IgD-negative memory B cell (primary cell): ENCODE data around the gene ZNF182. TPM values are rescaled to one million over a fixed set of nuclear protein-coding genes. Genes with fewer than 3 reads are reported as not detected.
"Not testable (repeated sequence)": the region's sequence is repeated elsewhere in the genome, so short reads cannot be mapped to it uniquely, and the experiment has no call there.

ENCODE experiments used
- H3K27ac Mint-ChIP-seq, 3 donors: one replicate each; pipeline ENCODE4 v1.8.0; 2020 to 2022; ENCODE audit warnings: mild to moderate bottlenecking in 3 of 3, mixed read lengths in 3 of 3, moderate library complexity in 1 of 3
- H3K27me3 Mint-ChIP-seq: one replicate; pipeline ENCODE4 v1.8.0; 2021; ENCODE audit warnings: mixed read lengths
- H3K36me3 Mint-ChIP-seq: one replicate; pipeline ENCODE4 v1.8.0; 2020; ENCODE audit warnings: mild to moderate bottlenecking, mixed read lengths
- H3K4me1 Mint-ChIP-seq, 3 donors: one replicate each; pipeline ENCODE4 v1.8.0; 2020 to 2022; ENCODE audit warnings: mixed read lengths in 3 of 3, mild to moderate bottlenecking in 1 of 3
- H3K4me3 Mint-ChIP-seq, 4 donors: one replicate each; pipeline ENCODE4 v1.8.0; 2020 to 2022; ENCODE audit warnings: mild to moderate bottlenecking in 4 of 4, mixed read lengths in 4 of 4, moderate library complexity in 3 of 4
- H3K9me3 Mint-ChIP-seq, 3 donors: one replicate each; pipeline ENCODE4 v1.8.0; 2020 to 2021; ENCODE audit warnings: mixed read lengths in 3 of 3, mild to moderate bottlenecking in 1 of 3
- polyA plus RNA-seq: library from polyadenylated mRNA; unstranded; fragments of 300-500 nt; fragmentation: Illumina TruSeq; gene quantifications from one replicate; pipeline ENCODE4 v1.2.3, GENCODE V29; 2021

The ZNF182 gene
- polyA plus RNA-seq, result 6.2 TPM

DNA sequence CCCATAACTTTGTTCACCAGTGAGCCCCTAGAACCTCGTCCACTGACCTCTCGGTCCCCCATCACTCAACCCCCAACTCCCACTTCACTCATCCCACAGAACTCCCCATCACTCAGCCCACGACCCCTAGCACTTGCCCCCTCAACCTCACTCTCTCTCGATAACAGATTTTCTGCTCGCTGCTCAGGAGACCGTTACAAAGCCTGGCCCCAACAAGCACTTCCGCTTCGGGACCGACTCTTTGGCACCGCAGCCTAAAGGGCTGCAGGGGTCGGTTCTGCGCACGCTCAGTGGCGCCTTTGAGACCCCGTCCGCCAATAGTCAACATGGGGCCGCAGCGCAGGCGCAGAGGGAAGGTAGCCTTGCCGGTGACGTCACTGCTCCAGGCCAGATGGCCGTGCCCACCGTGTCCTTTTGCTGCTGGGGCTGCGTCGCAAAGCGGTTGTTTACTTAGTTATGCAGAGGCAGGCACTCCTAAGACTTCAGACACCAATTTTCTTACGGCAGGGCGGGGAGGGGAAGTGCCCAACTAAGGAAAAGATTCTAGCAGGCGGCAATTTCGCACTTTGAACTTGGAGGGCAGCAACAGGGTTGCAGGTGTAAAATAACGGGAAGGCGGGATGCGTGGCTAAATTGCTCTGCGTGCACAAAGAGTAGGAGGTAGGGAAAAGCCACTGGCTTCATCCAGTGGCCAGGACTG lies at the start of gene ZNF182:
Gene ZNF182, minus strand, starts transcription at position 232 of the 700 bp plus-strand sequence. CDS start 1,380 bp downstream, outside the sequence.
- Mint-ChIP-seq H3K27me3 (no peaks in the 10 kb centered on the region), H3K36me3 (peaks cover 4% of the 10 kb centered on the region), H3K4me1 (peaks cover 5 to 17% (median 13%) of the 10 kb centered on the region in 3 donors), H3K9me3 (peaks cover 0 to 4% (median 0%) of the 10 kb centered on the region in 3 donors), H3K27ac (peak within 1 kb of the TSS; percentile 92 to 100 (median 99)), H3K4me3 (peak within 1 kb of the TSS; percentile 91 to 100 (median 96))

DNA sequence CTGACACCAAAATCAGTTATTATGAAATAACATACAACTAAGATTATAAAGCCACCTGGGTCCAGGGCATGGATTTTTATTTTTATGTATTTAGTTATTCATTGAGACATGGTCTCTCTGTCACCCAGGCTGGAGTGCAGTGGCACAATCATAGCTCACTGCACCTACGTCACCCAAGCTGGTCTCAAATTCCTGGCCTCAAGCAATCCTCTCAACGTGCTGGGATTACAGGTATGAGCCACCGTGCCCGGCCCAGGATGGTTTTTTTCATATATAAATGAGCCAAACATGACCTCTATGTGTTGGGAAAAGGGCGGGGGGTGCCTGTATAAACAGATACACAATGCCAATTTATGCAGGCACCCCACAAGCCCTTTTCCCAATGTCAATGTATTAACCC lies 43.1 kb upstream of the ZNF182 start:
- no peak overlapping the region for H3K27ac Mint-ChIP-seq
- no peak overlapping the region for H3K4me3 Mint-ChIP-seq
- H3K36me3 Mint-ChIP-seq, result peaks cover 3% of the 10 kb centered on the region
- peaks cover 0 to 2% (median 0%) of the 10 kb centered on the region in 3 donors for H3K9me3 Mint-ChIP-seq
- no peaks in the 10 kb centered on the region for H3K27me3 Mint-ChIP-seq
- H3K4me1 Mint-ChIP-seq, result peaks cover 0 to 1% (median 0%) of the 10 kb centered on the region in 3 donors

DNA sequence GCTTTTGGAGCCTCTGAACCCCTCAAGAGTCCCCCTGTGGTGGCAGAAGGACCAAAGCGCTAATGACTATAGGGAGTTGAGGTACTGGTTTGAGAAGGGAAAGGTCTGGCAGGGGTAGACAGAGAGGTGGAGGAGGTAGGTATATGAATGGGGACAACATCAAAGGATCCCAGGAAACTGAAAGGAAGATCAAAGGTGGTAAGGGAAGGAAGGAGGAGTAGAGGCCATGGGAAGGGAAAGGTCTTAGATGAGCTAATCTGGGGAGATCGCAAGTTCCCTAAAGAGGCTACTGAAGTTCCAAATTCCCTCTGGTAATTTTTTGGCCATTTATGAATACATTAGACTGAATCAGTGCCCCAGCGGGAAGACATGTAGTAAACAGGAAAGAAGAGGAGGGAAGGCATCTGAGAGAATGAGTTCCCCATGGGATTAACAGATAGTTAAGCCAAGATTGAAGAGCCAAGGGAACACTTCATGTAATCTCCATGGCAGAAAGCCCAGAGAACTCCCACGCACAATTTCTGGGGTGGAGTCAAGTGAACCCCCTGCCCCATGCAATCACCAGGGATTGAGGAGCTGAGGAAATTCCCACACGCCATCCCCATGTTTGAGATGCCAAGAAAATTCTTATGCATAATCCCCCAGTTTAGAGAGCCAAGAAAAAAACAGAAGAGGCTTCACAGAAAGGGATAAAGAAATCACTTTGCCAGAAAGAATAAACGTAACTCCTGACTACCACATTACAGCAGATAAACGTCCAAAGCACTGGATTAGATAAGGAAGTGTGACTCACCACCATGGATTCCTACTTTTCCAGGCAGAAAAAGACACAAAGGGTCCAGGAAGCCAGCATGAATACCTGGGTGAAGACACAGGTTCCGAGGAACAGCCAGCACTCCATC lies 41.9 kb upstream of the ZNF182 start:
- peak overlapping the region in 1 of 3 donors; percentile 29 for H3K27ac Mint-ChIP-seq
- no peaks in the 10 kb centered on the region for H3K36me3 Mint-ChIP-seq
- H3K9me3 Mint-ChIP-seq, result peaks cover 0 to 2% (median 0%) of the 10 kb centered on the region in 3 donors
- no peaks in the 10 kb centered on the region for H3K27me3 Mint-ChIP-seq
- H3K4me3 Mint-ChIP-seq, result no peak overlapping the region
- H3K4me1 Mint-ChIP-seq, result peaks cover 0 to 1% (median 0%) of the 10 kb centered on the region in 3 donors

DNA sequence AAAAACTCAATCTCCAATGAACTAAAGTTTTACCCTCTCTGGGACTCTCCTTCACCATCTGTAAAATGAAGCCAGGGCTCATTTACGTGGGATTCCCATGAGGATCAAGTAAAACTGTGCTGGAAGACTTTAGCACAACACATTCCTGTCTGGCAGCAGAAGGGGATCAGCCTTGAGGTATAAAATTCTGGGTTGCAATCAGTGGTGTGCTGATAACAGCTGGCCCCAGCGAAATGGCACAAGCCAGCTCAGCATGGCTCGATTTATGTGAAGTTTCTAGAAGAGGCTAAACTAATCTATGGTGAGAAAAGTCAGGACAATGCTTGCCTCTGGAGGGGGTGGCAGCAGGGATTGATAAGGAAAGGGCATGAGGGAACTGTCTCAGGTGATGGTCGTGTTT lies 39.3 kb upstream of the ZNF182 start:
- Mint-ChIP-seq H3K36me3 (no peaks in the 10 kb centered on the region), H3K4me1 (no peaks in the 10 kb centered on the region), H3K27me3 (no peaks in the 10 kb centered on the region), H3K4me3 (no peak overlapping the region), H3K9me3 (peaks cover 0 to 2% (median 0%) of the 10 kb centered on the region in 3 donors), H3K27ac (no peak overlapping the region)

DNA sequence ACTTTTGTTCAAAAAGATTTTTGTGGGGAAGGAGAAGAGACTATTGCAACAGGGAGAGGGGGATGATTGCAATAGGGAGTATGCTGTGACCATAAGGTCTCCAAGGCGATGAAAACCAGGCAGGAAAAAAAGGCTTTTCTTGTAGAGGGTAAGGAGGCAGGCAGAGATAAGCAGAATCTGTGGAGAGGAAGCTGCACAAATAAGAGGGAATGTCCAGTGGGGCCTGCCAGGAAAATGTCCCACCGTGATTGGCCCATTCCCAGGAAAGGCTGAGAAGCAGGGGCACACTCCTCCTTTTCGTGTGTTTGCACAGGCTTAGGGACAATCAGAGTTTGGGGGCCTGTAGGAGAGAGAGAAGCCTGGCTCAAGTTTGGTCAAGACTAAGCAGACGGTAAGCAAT lies 32.1 kb upstream of the ZNF182 start:
- H3K4me3 Mint-ChIP-seq, result no peak overlapping the region
- H3K36me3 Mint-ChIP-seq, result no peaks in the 10 kb centered on the region
- peaks cover 0 to 1% (median 0%) of the 10 kb centered on the region in 3 donors for H3K4me1 Mint-ChIP-seq
- H3K9me3 Mint-ChIP-seq, result no peaks in the 10 kb centered on the region
- H3K27me3 Mint-ChIP-seq, result no peaks in the 10 kb centered on the region
- H3K27ac Mint-ChIP-seq, result no peak overlapping the region

DNA sequence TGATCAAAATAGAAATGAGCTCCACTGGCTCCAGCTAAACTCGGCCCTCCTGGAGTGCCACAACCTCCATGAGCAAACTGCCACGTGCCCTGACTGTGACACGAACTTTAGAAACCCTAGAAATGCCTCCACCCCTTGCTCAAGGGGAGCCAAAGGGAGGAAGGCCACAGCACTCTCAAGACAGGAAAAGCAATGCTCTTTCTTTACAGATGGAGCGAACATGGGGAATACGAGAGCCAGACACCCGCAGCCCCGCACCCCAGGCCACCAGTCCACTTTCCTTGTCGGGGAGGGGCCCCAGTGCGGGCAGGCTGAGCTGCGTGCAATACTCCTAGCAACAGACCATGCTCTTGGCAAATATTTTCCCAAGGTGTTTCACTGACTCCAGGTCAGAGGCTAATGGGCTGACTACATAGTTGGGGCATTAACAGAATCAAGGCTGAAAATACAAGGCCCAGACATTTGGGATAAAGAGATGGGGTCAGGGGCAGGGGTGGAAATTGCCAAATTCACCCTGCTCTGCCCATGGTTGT lies 26.9 kb upstream of the ZNF182 start:
- H3K27me3 Mint-ChIP-seq, H3K36me3 Mint-ChIP-seq, H3K27ac Mint-ChIP-seq: not testable (repeated sequence)

DNA sequence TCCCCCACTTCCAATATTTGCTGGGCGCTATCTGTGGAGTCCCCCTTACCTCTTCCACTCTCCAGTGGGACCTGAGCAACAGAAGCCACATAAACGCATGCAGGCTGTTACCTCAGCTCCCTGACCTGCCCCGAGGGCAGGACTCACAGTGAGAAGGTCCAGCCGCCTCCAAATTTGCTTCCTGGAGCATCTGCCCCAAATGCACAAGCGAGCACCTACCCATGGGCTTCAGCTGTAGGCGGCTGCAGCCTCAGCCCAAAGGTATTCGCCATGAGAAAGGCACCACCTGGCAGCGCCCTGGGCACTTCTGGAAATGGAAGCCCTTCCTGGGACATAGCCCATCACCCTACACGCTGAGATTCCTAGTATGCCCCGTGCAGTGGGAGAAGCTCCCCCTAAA lies 26.4 kb upstream of the ZNF182 start:
- Mint-ChIP-seq H3K4me3 (no peak overlapping the region), H3K9me3 (no peaks in the 10 kb centered on the region), H3K4me1 (peaks cover 0 to 7% (median 5%) of the 10 kb centered on the region in 3 donors), H3K27me3 (peaks cover 1% of the 10 kb centered on the region), H3K36me3 (no peaks in the 10 kb centered on the region), H3K27ac (no peak overlapping the region)

More for the DNA sequence above, 26.9 kb upstream of the ZNF182 start:
- H3K4me3 Mint-ChIP-seq, H3K4me1 Mint-ChIP-seq, H3K9me3 Mint-ChIP-seq: not testable (repeated sequence)

DNA sequence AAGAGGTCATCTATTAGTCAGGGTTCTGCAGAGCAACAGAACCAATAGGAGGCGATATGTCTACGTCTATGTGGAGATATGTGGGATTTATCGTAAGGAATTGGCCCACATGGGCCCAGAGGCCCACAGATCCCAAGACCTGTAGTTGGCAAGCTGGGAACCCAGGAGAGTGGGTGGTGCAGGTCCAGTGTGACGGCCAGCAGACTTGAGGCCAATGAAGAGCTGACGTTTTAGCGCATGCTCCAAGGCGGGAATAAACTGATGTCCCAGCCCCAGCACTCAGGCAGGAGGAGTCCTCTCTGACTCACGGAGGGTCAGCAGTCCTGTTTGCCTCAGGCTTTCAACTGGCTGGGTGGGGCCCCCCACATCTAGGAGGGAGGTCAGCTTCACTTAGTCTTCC lies 24.3 kb upstream of the ZNF182 start:
- H3K4me1 Mint-ChIP-seq, result peaks cover 0 to 7% (median 5%) of the 10 kb centered on the region in 3 donors
- no peaks in the 10 kb centered on the region for H3K36me3 Mint-ChIP-seq
- no peak overlapping the region for H3K27ac Mint-ChIP-seq
- H3K9me3 Mint-ChIP-seq, result no peaks in the 10 kb centered on the region
- peaks cover 1% of the 10 kb centered on the region for H3K27me3 Mint-ChIP-seq
- H3K4me3 Mint-ChIP-seq, result no peak overlapping the region

DNA sequence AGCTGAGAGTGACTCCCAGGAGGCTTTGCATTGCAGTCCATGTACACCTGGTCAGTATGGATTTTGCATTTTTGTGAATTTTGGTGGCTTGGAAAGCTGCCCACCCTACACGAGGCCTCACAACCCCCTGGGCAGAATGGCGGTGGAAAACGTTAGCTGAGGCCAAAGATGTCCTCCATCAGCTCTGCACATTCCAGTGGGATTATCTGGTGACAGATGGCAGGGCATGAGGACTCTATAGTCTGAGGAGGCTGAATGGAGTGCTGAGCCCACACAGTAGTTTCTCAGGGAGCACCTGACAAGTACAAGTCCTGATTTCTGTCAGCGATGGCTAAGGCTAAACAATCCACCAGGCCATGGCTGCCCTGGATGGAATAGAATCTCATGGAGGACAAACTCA lies 23.8 kb upstream of the ZNF182 start:
- not testable (repeated sequence) for H3K27ac Mint-ChIP-seq, H3K27me3 Mint-ChIP-seq, H3K36me3 Mint-ChIP-seq, H3K4me3 Mint-ChIP-seq, H3K9me3 Mint-ChIP-seq, H3K4me1 Mint-ChIP-seq

DNA sequence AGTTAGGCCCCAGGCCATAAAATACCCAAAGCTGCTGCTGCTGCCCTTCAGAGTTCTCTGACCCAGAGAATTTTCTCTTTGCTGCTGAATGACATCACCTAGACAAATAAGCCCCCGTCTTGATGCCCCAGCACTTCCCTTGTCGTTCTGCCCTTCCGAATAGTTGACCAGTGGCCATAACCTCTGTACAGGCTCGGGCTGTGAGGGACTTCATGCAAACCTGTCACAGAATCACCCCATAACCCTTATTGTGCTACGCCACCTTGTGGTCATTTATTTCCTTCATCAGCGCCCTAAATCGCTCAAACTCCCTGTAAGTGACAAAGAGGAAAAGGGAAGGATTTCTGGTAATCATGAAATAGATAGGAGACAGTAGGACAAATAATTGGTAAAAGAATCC lies 21.8 kb upstream of the ZNF182 start:
- Mint-ChIP-seq H3K4me3 (peak overlapping the region in 1 of 4 donors; percentile 3), H3K36me3 (no peaks in the 10 kb centered on the region), H3K27ac (peak overlapping the region in 1 of 3 donors; percentile 13), H3K9me3 (peaks cover 0 to 2% (median 0%) of the 10 kb centered on the region in 3 donors), H3K27me3 (peaks cover 1% of the 10 kb centered on the region), H3K4me1 (peaks cover 6 to 10% (median 6%) of the 10 kb centered on the region in 3 donors)

DNA sequence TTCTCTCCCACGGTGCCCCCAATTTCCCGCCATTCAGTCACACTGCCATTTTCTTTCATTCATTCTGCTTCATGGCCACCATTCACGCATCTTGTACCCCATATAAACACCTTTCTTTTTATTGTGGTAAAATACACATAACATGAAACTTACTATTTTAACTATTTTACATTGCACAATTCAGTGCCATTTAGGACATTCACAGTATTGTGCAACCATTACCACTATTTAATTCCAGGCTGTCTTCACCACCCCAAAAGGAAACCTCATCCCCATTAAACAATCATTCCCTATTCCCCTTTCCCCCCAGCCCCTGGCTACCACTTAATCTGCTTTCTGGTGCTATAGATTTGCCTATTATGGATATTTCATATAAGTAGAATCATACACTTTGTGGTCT lies 18.9 kb upstream of the ZNF182 start:
- peak overlapping the region in 1 of 3 donors; percentile 18 for H3K27ac Mint-ChIP-seq
- H3K36me3 Mint-ChIP-seq, result no peaks in the 10 kb centered on the region
- peaks cover 0 to 2% (median 0%) of the 10 kb centered on the region in 3 donors for H3K9me3 Mint-ChIP-seq
- peak overlapping the region in 2 of 4 donors; percentile 37 to 66 for H3K4me3 Mint-ChIP-seq
- H3K4me1 Mint-ChIP-seq, result peaks cover 6 to 10% (median 6%) of the 10 kb centered on the region in 3 donors
- H3K27me3 Mint-ChIP-seq, result peaks cover 1% of the 10 kb centered on the region

DNA sequence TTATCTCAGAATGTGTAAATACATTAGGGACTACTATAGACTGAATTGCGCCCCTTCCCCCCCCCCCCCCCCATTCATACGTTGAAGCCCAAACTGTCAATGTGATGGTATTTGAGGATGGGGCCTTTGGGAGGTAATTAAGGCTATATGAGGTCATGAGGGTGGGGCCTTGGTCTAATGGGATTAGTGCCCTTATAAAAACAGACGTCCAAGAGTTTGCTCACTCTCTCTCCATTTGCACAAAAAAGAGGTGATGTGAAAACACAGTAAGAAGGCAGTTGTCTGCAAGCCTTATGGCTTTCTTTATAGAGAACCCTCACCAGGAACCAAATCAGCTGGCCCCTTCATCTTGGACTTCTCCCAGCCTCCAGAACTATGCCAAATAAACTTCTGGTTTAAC lies 18.3 kb upstream of the ZNF182 start:
- peak overlapping the region in 1 of 4 donors; percentile 94 for H3K4me3 Mint-ChIP-seq
- H3K36me3 Mint-ChIP-seq, result no peaks in the 10 kb centered on the region
- H3K27ac Mint-ChIP-seq, result no peak overlapping the region

DNA sequence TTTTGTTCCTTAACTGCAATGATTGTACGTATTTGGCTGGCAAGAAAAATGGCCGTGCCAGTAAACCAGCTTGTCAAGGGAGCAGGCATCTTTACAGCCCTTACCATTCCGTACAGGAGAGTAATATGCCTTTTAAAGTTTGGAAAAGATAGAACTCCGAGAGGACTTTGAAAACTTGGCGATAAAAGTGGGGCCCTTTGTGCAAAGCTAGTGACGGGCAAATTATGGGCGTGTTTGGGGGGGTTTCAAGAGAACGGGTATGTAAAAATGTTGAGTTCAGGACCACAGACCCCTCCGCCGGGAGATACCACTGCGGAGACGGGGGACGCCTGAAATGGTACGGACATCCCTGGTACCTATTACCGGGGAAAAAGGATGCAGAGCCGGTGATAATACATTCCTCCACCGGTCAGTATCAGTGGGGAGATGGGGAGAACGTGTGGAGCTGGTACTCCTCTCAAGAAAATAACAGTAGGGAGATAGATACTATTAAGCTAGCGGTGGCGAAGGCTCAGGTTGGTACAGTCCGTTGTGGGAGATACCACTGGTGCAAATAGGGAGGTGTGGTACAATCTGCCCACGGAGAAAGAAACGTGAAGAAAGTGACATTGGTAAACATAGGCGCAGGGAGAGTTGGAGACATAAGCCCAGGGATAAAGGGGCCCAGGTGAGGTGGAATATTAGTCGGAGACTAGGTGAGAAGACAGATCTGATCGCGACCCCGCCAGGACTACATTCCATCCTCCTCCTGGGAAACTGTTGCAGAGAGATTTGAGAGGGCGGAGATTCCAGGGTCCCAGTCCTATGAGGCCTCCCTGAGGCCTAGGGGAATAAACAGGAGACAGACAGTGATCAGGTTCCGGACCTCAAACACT lies 17.5 kb upstream of the ZNF182 start:
- H3K9me3 Mint-ChIP-seq, result peaks cover 0 to 2% (median 0%) of the 10 kb centered on the region in 3 donors
- H3K27ac Mint-ChIP-seq, result peak overlapping the region; percentile 80 to 99 (median 97)
- H3K27me3 Mint-ChIP-seq, result peaks cover 1% of the 10 kb centered on the region
- H3K4me1 Mint-ChIP-seq, result peaks cover 4 to 6% (median 6%) of the 10 kb centered on the region in 3 donors
- H3K36me3 Mint-ChIP-seq, result no peaks in the 10 kb centered on the region
- H3K4me3 Mint-ChIP-seq, result peak overlapping the region; percentile 90 to 99 (median 95)

More for the DNA sequence above, 18.3 kb upstream of the ZNF182 start:
- peaks cover 6 to 10% (median 6%) of the 10 kb centered on the region in 3 donors for H3K4me1 Mint-ChIP-seq
- H3K9me3 Mint-ChIP-seq, result peaks cover 0 to 2% (median 0%) of the 10 kb centered on the region in 3 donors
- H3K27me3 Mint-ChIP-seq, result peaks cover 1% of the 10 kb centered on the region

DNA sequence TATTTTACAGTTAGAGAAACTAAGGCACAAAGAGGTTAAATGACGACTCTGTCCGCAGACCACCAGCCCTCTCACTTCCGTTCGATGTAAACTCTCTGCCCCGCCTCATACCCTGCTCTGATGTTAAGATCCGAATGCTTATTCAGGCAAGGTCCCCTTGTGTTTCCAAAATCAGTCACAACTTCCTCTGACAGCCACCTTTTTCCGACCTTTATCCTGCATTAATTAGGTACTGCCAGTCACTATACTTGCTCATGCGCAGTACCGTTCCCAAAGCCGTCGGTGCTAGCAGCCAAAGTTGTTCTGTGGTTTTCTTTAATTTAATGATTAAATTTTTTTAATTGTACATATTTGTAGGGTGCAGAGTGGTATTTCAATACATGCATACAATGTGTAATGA lies 16.7 kb upstream of the ZNF182 start:
- H3K4me3 Mint-ChIP-seq, result peak overlapping the region; percentile 77 to 96 (median 90)
- peak overlapping the region in 2 of 3 donors; percentile 80 to 99 for H3K27ac Mint-ChIP-seq
- H3K9me3 Mint-ChIP-seq, H3K27me3 Mint-ChIP-seq, H3K4me1 Mint-ChIP-seq, H3K36me3 Mint-ChIP-seq: not testable (repeated sequence)
